ENCODE measurements around the gene LRP10.

- no peak for TF ChIP-seq CTCF (IDR thresholded peaks at IDR 0.05)
- TF ChIP-seq POLR2A (IDR thresholded peaks at IDR 0.05) = no peak
Observed at GRCh38 chr14:22884076-22884737, 12.7 kb downstream of the LRP10 start.
